DMS53 treated with DMSO at 0.1 percent for 48 hours (cell line): ENCODE measurements around the gene PTPRU.

Experiments
- DNase-seq: peaks from one replicate; lab custom pipeline; 2025; ENCODE audit not compliant: unreplicated experiment; lab: John Stamatoyannopoulos, UW

Gene PTPRU

DNA sequence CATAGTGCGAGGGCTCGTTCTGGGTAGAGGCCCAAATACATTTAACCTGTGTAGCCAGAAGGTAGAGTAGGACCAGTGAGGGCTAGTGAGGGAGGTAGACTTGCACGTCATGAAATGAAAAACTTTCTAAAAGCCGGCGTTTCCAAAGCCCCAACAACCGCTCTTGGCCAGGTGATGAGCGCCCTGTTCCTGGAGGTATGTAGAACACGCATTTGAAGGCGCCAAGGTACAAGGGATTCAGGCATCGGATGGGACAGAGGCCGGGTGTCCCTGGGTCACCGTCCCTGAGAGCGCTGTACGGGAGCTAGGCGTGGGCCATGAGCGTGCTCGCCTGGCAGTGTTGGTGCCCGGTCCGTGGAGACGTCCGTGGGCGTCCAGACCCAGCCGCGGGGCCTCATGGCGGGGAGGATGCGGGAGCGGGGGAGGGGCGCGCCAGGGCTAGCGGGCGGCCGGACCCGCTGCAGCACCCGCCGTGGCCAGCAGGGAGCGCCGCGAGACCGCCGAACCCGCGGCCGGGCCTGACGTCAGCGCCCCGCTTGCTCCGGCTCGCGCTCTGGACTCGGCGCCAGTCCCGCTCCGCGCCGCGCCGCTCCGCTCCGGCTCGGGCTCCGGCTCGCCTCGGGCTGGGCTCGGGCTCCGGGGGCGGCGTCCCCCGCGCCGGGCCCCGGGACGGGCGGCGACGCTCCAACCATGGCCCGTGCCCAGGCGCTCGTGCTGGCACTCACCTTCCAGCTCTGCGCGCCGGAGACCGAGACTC lies at the start of gene PTPRU:
Gene PTPRU (plus strand): TSS at position 568 of the 757 bp plus-strand sequence. CDS start 123 bp downstream, at position 691.
- DNase-seq, result peak; percentile 55

DNA sequence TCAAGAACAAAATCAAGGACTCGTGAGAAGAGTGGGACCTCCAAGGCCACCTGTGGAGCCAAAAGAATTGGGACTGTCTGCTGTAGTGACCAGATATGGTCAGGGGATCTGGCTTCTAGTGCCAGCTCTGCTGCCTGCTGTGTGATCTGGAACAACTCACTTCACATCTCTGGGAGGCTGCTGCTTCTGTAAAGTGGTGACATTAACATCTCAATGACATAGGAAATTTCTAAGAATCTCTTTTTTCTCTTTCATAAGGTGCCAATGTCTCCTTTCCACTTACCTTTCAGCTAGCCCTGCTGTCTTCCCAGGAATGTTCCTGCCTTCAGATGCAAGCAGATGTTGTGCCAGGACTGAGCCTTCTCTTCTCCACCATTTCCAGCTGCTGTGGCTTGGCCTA lies 49.6 kb upstream of the PTPRU start:
- no peak for DNase-seq

DNA sequence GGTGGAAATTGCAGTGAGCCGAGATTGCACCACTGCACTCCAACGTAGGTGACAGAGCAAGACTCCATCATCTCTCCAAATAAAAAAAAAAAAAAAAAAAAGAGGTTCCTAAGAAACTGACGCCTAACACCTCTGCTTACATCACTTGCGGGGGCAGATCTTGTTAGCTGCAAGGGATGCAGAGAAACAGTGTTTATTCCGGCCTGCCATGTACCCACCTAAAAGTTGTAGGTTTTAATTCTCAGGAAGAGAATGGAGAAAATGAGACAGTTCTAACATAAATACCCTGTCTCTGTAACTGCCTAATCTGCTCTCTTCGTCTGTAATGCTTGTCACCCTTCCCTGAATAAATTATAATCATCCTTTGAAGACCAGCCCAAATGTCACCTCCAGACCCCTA lies 45.6 kb upstream of the PTPRU start:
- no peak for DNase-seq

DNA sequence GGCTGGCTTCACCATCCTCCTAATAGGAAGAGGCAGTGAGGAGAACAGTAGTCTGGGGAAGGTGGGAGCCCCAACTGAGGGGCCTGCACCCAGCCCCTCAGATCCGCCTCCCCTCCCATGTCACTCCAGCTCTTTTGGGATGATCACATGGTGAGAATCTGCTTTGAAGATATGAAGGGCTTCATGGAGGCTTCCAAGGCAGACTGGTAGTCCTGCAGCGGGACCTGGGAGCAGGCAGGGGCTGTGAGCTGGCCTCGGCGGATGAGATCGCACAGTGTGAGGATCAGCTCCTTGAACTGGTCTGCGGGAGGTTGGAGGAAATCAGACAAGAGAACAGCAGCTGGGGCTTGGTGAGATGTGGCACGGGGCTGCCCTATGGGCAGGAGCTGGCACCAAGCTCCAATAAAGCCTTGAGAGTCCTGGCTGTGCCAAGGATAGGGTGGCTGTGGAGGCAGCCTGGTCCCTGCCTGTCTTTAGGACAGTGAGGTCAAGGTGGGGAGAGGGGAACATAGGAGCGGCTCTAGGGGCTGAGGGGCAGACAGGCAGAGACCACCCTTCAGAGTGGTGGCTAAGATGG lies 42.4 kb upstream of the PTPRU start:
- no peak for DNase-seq

DNA sequence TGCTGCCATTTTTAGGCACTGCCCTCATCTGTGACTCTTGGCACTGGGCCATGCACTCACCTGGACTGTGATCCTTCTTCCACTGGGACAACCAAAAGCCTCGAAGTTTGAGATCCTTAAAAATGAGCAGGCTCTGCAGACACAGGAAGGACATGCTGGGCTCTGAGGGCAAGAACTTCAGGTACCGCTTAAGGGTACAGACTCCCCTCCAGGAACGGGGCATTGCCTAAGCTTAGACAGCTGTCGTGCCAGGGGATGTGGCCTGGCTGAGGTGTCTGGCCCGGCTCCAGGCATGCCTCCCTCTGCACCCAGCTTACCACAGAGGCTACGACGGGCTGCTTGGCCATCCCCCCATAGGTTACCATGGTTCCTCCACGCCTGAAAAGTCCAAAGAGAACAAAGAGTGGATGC lies 40.4 kb upstream of the PTPRU start:
- DNase-seq, result no peak

DNA sequence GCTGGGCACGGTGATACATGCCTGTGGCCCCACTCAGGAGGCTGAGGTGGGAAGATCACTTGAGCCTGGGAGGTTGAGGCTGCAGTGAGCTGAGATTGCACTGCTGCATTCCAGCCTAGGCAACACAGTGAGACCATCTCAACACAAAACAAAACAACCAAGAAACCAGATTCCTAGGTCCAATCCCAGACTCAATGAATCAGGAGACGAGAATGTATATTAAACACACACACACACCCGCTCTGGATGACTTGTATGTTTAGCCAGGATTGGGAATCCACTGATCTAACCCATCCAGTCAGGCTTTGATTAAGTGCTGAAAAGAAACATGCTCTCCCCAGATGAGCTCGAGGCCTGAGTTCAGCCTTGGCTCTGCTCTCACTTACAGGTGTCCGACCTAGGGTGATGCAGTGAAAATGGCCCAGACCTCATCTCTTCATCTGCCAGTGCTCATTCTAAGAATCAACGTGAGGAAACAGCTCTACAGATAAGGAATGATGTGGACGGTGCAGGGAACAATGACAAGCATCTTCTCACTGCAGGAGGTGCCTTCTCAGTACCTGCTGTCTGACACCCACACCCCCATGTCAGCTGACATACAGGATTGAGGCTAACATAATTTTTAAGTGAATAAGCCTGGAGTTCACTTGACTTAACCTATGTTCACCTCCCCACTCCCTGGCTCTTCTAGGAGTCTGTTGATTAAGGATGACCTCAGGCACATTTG lies 39.3 kb upstream of the PTPRU start:
- DNase-seq, result no peak

DNA sequence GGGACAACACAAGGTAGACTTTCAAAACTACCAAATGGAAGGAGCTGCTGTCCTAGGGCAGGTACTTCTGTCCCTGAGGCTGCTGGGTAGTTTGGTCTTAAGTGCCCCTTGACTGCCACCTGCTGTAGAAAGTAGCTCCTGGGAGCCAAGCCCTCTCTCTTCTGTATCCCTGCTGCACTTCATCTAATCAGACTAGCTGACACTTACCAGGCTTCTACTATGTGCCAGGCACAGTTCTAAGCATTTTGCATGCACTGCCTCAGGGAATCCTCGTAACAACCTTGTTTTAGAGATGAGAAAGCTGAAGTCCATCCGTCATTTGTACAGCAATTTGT lies 38.8 kb upstream of the PTPRU start:
- DNase-seq, result peak; percentile 31

DNA sequence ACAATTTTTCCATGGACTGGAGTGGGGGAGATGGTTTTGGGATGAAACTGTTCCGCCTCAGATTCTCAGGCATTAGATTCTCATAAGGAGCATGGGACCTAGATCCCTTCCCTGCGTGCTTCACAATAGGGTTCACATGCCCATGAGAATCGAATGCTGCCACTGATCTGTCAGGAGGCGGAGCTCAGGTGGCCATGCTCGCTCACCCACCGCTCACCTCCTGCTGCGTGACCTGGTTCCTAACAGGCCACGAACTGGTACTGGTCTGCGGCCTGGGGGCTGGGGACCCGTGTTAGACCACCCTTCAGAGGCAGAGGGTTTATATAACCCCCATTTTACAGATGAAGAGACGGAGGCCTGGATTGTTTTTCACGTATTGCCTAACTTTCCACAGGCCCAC lies 38.3 kb upstream of the PTPRU start:
- no peak for DNase-seq

DNA sequence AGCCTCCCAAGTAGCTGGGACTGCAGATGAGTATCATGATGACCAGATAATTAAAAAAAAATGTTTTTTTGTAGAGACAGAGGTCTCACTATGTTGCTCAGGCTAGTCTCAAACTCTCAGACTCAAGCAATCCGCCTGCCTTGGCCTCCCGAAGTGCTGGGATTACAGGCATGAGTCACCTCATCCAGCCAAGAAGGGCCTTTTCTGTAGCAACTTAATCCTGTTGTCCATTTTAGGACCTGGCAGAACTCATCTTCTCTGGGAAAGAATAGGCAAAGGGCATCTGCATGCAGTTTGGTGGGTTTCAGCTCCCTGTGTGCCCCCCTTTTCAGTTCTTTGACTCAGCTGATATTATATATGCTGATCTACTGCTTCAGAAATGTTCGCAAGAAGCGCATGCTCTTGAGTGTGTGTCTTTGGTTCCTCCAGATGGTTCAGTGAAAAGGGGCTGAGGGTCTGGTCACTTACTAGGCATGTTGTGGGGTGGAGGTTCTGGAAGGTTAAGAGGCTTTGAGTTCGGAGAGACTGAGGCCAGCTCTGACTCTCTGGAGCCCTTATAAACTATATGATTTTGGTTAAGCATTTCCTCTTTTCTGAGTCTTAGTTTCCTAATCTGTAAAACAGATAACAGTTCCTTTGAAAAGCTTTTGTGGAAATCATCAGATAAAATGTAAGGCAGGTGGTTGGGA lies 35.3 kb upstream of the PTPRU start:
- no peak for DNase-seq

DNA sequence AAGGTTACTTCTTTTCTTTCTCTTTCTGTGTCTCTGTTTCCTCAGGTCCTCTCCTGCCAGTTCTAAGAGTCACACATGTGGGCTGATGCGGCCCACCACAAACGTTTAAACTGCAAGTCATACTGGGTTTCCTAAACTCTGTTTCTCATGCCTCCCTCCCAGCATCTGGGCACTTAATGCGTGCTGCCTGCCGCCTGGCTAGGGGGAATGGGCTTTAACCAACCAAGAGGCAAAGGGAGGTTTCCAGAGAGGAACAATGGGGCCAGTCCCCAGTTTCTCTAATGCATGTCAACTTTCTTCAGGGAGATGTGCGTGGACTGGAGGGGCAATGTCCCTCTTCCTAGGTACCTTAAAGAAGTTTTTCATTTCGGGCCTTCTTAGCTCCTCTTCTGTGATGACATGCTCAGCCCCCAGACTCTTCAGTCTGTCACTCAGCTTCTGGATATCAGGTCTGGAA lies 34.7 kb upstream of the PTPRU start:
- DNase-seq, result no peak

DNA sequence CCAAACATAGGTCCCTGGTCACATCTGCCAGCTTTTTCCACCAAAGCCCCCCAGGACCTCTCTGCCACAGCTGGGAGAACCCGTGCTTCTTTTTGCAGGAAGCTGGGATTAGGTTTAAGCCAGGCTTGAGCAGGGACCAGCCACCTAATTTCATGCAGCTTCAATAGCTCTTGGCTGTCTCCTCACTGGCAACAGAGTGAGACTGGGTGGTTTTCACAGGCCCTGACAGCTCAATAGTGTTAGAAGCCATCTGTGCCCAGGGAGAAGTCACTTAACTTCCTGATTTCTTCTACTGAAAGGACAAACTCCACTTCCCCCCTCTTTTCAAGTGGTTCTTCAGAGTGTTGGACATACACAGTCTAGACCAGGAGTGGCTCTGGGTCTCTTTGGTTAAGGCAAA lies 34.3 kb upstream of the PTPRU start:
- DNase-seq, result no peak

DNA sequence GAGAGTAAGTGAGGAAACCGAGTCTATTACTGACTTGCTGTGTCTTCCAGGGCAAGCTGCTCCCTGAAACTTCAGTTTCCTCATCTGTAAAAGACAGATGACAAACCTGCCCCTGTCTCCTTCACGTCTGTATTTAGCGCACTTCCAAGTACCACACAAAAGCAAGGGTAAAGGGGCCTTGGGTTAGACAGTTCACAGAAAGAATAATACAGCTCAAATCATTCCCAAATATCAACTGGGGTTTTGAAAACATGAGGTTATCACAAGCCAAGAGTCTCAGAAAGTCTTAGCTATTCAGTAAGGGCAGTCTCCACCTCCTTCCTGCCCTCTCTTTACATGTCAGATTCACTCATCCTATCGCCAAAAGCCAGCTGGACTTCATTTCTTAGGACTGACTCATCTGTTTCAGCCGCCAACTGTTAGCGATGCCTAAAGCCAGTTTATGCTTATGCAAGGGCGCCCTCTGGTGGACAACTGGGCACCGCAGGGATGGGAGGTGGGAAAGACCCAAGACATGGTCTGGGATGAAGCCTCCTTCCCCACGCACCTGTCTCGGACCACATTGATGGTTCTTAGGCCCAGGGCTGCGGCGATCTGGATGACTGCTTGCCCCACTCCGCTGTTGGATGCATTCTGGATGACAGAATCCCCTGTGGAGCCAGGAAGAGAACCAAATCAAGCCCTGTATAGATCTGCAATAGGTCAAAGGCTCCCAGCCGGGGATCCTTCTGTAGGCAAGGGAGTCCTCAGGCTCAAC lies 33.6 kb upstream of the PTPRU start:
- DNase-seq, result peak; percentile 92

DNA sequence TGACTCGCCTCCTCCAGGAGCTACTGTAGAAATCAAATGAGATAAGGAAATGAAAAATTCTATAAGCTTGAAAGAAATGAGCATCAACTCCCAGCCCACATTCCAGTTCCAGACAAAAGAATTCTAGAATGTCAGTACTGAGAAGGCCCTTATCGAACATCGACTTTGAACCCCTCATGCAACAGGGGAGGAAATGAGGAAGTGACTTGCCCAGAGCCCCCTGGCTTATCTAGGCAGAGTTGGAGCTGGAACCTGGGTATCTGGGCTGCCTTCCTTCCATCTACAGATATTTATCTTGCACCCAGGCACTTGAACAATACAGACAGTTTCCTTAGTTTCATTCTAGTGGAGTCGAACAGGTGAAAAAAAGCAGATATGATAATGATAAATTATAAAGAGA lies 27.9 kb upstream of the PTPRU start:
- no peak for DNase-seq

DNA sequence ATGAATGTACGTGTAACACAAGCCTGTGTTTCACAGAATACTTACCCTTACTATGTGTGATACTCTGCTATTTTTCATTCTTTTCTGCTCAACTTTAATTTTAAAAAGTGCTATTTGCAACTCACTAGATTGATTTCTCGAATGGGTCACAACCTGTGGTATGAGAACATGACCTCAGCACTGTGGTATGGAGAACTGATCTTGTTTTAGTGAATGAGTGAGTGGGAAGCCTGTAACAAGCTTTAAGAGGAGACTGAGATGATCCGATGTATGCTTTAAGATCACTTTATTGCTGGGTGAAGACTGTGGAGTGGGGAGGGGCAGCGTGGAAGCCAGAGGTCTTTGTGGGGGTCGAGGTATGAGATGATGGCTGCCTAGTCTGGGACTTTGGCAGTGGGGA lies 27.1 kb upstream of the PTPRU start:
- DNase-seq, result no peak

DNA sequence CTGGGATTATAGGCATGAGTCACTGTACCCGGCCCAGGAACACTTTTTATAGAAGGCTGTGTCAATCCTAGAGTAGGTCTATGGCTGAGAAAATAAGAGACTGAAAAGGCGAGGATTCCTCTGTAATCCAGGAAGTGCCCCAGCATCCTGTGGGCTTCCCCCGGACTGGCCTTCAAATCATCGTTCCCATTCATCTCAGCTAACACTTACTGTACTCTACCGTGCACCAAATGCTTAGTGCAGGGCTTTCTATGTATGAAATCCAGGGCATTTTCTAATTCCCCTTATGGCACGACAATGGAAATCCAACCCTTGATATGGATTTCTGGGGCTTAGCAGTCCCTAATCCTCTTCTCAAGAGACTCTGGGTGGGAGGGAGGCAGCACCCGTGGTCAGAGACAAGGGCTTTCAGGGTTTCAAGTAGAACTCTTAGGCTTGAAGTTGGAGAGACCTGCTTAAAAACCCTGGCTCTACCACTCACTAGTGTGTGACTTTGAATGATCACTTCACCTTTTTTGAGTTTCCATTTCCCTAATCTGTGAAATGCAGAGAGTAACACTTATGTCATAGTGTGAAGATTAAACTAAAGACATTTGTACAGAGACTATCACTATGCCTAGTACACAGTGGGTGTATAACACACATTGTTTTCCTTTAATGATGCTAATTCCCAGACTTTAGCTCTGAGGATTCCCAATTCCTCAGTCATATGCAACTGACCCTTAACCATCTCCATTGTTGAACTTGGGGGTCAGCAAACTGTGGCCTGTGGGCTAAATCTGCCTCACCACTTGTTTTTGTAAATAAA lies 25.8 kb upstream of the PTPRU start:
- DNase-seq, result no peak

DNA sequence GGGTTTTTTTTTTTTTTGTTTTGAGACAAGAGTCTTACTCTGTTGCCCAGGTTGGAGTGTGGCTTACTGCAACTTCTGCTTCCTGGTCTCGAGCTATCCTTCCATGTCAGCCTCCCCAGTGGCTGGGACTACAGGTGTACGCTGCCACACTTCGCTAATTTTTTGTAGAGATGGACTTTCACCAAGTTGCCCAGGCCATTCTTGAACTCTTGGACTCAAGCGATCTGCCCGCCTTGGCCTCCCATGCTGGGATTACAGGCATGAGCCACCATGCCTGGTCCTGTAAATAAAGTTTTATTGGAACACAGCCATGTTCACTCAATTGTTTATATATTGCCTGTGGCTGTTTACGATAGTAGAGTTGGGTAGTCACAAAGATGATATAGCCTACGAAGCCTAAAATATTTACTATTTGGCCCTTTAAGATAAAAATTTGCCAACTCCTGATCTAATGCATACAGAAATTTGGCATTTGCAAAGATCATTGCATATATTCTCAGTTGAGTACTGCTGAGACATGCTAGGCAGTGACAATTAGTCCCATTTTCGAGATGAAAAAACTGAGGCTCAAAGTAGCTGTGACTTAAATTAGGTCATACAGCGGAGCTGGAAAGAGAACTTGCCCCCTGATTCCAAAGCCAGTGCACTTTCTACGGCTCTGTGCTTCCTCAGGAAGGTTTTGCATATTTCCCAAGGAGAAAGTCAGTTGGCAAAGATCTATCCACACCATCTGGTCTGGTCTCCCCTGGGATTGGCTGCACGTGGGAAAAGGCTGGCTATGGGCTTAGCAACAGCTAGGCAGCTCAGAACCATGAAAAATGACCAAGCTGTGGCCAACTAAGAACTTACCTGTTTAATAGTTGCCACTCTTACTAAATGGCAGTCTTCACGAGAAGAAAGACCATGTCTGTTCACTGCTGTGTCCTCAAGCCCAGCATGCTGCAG lies 25.0 kb upstream of the PTPRU start:
- no peak for DNase-seq

DNA sequence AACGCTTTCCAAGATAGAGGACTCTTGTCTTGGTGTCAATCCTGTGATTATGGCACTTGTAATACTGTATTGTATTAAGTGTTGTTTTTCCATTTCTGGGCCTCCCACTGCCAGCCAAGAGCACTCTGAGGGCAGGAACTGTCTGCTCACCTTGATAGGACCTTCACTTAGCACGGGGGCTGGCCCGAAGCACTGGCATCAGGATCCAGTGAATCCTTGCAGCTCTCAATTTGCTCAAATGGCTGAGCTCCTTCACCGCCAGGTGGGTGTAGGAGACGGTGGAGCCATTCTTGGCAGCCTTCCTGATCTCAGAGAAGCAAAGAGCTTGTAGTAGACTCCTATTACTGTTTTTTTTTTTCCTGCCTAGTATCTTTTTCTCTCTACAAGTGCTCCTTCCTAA lies 23.3 kb upstream of the PTPRU start:
- no peak for DNase-seq

DNA sequence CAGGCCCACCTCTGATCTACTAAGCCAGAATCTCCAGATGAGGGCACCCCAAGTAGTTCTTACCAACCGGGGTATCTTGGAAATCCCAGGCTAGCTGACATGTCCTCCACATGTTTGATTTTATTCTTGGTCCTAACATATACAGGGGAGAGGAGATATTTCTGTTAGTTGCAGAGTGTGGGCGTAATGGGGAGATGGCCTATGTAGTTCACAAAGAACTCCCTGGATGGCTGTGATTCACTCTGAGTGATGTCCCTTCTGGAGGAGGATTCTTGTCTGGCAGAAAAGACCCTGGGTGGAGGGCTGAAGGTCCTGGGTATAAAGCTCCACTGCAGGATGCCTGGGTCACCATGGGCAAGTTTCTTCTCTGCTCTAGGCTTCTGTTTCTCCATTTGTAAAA lies 18.7 kb upstream of the PTPRU start:
- DNase-seq, result no peak

DNA sequence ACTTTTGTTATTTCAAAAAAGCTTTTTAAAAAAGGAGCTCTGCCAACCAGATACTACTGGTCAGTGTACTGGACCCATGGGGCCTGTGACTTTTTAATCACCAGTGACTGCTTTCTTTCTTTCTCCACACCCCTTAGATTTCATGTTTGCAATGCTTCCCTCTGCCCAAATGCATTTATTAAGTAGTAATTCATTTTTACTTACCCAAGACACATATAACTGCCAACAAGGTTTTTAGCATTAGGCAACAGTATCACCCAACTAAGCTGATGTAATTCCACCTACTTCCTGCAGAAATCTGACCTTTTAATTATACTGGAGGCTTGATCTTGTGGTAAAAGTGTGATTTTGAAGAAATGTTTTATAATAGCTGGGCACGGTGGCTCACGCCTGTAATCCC lies 18.1 kb upstream of the PTPRU start:
- DNase-seq, result no peak
